Upper lobe of right lung (tissue), 1 donor: ENCODE data around the gene DPY19L1. TPM values are rescaled to one million over a fixed set of nuclear protein-coding genes. Genes with fewer than 3 reads are reported as not detected.
"Not testable (repeated sequence)": the region's sequence is repeated elsewhere in the genome, so short reads cannot be mapped to it uniquely, and the experiment has no call there.

Source experiments
- ATAC-seq: fragments of 200-7000 bp; cut with Tn5 transposase; one replicate; pipeline ENCODE4 v1.9.1; 2020; ENCODE audit warnings: mild to moderate bottlenecking, moderate library complexity
- DNase-seq: peaks from one replicate; pipeline ENCODE4 v3.0.0-alpha.2; 2020
- H3K27ac ChIP-seq: fragments of 200-600 bp; one replicate; pipeline ENCODE4 v1.8.0; 2022
- H3K27me3 ChIP-seq: fragments of 200-600 bp; one replicate; pipeline ENCODE4 v1.8.0; 2022; ENCODE audit warnings: mild to moderate bottlenecking
- H3K36me3 ChIP-seq: fragments of 200-600 bp; one replicate; pipeline ENCODE4 v1.8.0; 2022
- H3K4me1 ChIP-seq: fragments of 200-600 bp; one replicate; pipeline ENCODE4 v1.8.0; 2022
- H3K4me3 ChIP-seq: fragments of 200-600 bp; one replicate; pipeline ENCODE4 v1.8.0; 2022; ENCODE audit warnings: mild to moderate bottlenecking
- H3K9me3 ChIP-seq: fragments of 200-600 bp; one replicate; pipeline ENCODE4 v1.8.0; 2022
- CTCF ChIP-seq: fragments of 200-600 bp; IDR thresholded peaks from one replicate; pipeline ENCODE4 v1.8.0; 2022; ENCODE audit warnings: antibody characterized with exemption
- intact Hi-C: fragments of 100-400 bp; cut with DNase I; formaldehyde crosslinking; loops from one replicate; pipeline ENCODE4 v1.11.0; 2022
- total RNA-seq: library from RNA; stranded (reverse); fragmentation: NEBNext Ultra II Directional; extraction: Animal tissue kit (Norgen Biotek cat#: 25700); gene quantifications from one replicate; pipeline ENCODE4 v1.2.1, GENCODE V29; 2021
- donor health status: DM: no; HTN: yes; CAD: no; lungs with severe emphysema.

DPY19L1 gene
- total RNA-seq, 1 donor from 2014 or later = 52.0 TPM

- DNase-seq, H3K36me3 ChIP-seq, H3K4me1 ChIP-seq, H3K27ac ChIP-seq, intact Hi-C loops, H3K4me3 ChIP-seq, H3K9me3 ChIP-seq, H3K27me3 ChIP-seq: not testable (repeated sequence)
- ATAC-seq = peak; percentile 96
These were observed 10.6 kb upstream of the DPY19L1 start for GRCh38 chr7:35047912-35048305.

GRCh38 chr7:35047263-35047911 is 10.1 kb upstream of the DPY19L1 start:
- ATAC-seq, DNase-seq, H3K27me3 ChIP-seq, H3K36me3 ChIP-seq, H3K27ac ChIP-seq, H3K4me3 ChIP-seq, H3K9me3 ChIP-seq, H3K4me1 ChIP-seq, intact Hi-C loops: not testable (repeated sequence)

- H3K4me1 ChIP-seq, H3K9me3 ChIP-seq, H3K4me3 ChIP-seq, ATAC-seq, DNase-seq, intact Hi-C loops, H3K27ac ChIP-seq, H3K36me3 ChIP-seq, H3K27me3 ChIP-seq: not testable (repeated sequence)
These were observed 6.0 kb upstream of the DPY19L1 start for GRCh38 chr7:35043301-35043700.

- no peak overlapping the region for H3K27ac ChIP-seq
- H3K4me1 ChIP-seq = peaks cover 12% of the 10 kb centered on the region
- no peaks in the 10 kb centered on the region for H3K27me3 ChIP-seq
- no peak overlapping the region for H3K4me3 ChIP-seq
- no peaks in the 10 kb centered on the region for H3K36me3 ChIP-seq
- no peak for DNase-seq
- intact Hi-C loops = no loop called here
- no peak for ATAC-seq
- no peaks in the 10 kb centered on the region for H3K9me3 ChIP-seq
- TF ChIP-seq CTCF = no peak
These were observed 3.6 kb upstream of the DPY19L1 start for GRCh38 chr7:35040906-35041305.

- Histone ChIP-seq H3K27me3 (no peaks in the 10 kb centered on the region), H3K36me3 (no peaks in the 10 kb centered on the region), H3K4me3 (no peak overlapping the region), H3K4me1 (peaks cover 26% of the 10 kb centered on the region), H3K9me3 (no peaks in the 10 kb centered on the region), H3K27ac (no peak overlapping the region)
- intact Hi-C loops = no loop called here
- DNase-seq = no peak
- ATAC-seq = no peak
- TF ChIP-seq CTCF = no peak
These were observed 2.1 kb upstream of the DPY19L1 start for GRCh38 chr7:35039343-35039742.

- peak overlapping the region; percentile 81 for H3K27ac ChIP-seq
- intact Hi-C loops = no loop called here
- no peak for TF ChIP-seq CTCF
These were observed 1.1 kb upstream of the DPY19L1 start for GRCh38 chr7:35038354-35038753.

GRCh38 chr7:35037526-35038341 is 449 bp upstream of the DPY19L1 start:
- DNase-seq = peak; percentile 98
- intact Hi-C loops = no loop called here
- TF ChIP-seq CTCF = peak; percentile 84
- H3K9me3 ChIP-seq = no peaks in the 10 kb centered on the region
- no peaks in the 10 kb centered on the region for H3K36me3 ChIP-seq
- ATAC-seq = peak; percentile 93
- no peaks in the 10 kb centered on the region for H3K27me3 ChIP-seq
- peak overlapping the region; percentile 76 for H3K4me3 ChIP-seq
- peaks cover 28% of the 10 kb centered on the region for H3K4me1 ChIP-seq
- peak overlapping the region; percentile 81 for H3K27ac ChIP-seq

More at GRCh38 chr7:35038354-35038753, 1.1 kb upstream of the DPY19L1 start:
- ATAC-seq (no peak), DNase-seq (no peak)
- H3K27me3 ChIP-seq = no peaks in the 10 kb centered on the region
- peak overlapping the region; percentile 61 for H3K4me3 ChIP-seq
- no peaks in the 10 kb centered on the region for H3K36me3 ChIP-seq
- H3K9me3 ChIP-seq = no peaks in the 10 kb centered on the region
- H3K4me1 ChIP-seq = peaks cover 28% of the 10 kb centered on the region
